GM12864 (cell line): Measurements from ENCODE around the gene ERI3.

Experiments used
- DNase-seq: peaks from one replicate; pipeline ENCODE4 v3.0.0-alpha.2; 2011; ENCODE audit warnings: low read depth
- H3K4me3 ChIP-seq: 2 replicates; pipeline ENCODE4 v1.5.1; 2011; ENCODE audit warnings: mild to moderate bottlenecking, low read depth, low read length, control low read depth
- TF ChIP-seq, protein P1 (sequence below): IDR thresholded peaks from 2 replicates; pipeline ENCODE4 v1.5.1; 2011; ENCODE audit warnings: low read depth, mild to moderate bottlenecking, moderate library complexity, low read length, control low read depth, inconsistent platforms; ENCODE audit errors: missing control alignments

The ERI3 gene

GRCh38 chr1:44296806-44297205 lies 58.3 kb downstream of the ERI3 start:
- DNase-seq: no peak
- no peak overlapping the region for H3K4me3 ChIP-seq
- TF ChIP-seq, protein P1, sequence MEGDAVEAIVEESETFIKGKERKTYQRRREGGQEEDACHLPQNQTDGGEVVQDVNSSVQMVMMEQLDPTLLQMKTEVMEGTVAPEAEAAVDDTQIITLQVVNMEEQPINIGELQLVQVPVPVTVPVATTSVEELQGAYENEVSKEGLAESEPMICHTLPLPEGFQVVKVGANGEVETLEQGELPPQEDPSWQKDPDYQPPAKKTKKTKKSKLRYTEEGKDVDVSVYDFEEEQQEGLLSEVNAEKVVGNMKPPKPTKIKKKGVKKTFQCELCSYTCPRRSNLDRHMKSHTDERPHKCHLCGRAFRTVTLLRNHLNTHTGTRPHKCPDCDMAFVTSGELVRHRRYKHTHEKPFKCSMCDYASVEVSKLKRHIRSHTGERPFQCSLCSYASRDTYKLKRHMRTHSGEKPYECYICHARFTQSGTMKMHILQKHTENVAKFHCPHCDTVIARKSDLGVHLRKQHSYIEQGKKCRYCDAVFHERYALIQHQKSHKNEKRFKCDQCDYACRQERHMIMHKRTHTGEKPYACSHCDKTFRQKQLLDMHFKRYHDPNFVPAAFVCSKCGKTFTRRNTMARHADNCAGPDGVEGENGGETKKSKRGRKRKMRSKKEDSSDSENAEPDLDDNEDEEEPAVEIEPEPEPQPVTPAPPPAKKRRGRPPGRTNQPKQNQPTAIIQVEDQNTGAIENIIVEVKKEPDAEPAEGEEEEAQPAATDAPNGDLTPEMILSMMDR: no peak

- H3K4me3 ChIP-seq: no peak overlapping the region
- TF ChIP-seq, protein P1: no peak
- DNase-seq: no peak
Measured at GRCh38 chr1:44296086-44296485, 59.0 kb downstream of the ERI3 start.

DNA sequence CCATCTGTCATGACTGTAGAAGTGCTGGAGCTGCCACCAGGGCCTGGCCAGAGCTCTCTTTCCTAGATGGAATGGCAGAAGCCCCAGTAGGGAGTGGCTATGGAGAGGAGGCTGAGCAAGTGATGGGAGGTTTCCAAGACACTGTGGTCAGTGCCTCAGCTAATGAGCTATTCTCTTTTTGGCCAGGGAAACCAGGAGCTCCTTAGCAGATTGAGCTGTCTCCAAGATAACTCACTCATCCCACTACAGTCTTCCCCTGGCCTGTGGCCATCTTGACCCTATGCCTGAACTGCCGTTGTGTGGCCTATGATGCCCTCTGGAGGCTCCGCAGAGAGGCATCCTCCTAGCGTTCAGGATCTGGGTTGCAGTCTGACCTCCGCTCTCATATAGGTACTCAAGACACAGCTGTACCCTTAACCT lies 60.5 kb downstream of the ERI3 start:
- no peak overlapping the region for H3K4me3 ChIP-seq
- TF ChIP-seq, protein P1: peak; percentile 25
- DNase-seq: no peak

DNA sequence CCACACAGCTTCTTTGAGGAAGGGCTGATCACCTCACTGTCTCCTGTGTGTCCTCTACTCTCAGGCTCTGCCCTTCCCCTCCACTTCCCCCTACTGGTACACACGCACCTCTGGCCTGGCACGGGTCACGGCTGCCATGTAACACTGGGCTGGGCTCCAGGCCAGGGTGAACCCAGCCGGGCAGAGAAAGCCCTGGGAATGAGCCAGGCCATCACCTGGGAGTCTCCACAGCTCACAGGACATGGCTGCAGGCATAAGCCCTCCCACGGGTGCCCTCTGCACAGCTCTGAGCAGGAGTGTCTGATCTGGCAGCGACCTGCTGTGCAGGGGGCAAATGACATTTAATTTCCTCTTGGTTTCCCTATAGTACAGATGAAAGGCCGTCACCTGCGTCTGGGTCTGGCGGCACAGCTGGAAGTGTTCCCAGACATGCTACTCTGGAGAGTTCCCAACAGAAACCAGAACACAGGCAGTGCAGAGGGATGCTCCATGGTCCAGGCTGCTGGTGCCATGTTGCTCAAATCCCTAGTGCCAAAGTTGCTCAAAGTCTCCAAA lies 61.2 kb downstream of the ERI3 start:
- TF ChIP-seq, protein P1: no peak
- H3K4me3 ChIP-seq: no peak overlapping the region
- DNase-seq: no peak

DNA sequence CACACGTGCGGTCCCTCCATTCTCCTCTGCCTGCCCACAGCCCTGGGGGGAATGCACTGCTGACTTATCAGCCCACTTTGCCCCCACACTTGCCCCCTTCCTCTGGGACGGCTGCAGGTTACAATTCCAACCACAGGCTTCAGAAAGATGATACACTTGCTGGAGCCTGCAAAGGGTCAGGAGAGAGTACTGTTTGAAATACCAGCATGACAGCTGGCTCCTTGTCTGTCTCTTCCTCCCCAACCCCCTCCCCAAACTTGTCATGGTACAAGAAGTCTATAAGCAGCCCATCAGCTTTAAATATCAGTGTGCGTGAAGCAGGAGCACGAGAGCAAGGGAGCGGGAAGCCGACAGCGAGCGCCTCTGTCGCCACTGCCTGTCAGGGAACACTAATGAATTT lies 62.4 kb downstream of the ERI3 start:
- TF ChIP-seq, protein P1: no peak
- H3K4me3 ChIP-seq: no peak overlapping the region
- DNase-seq: no peak

GRCh38 chr1:44290250-44291094 lies 64.6 kb downstream of the ERI3 start:
- DNase-seq: no peak
- no peak overlapping the region for H3K4me3 ChIP-seq
- TF ChIP-seq, protein P1: no peak

GRCh38 chr1:44289530-44289929 lies 65.5 kb downstream of the ERI3 start:
- TF ChIP-seq, protein P1: no peak
- H3K4me3 ChIP-seq: no peak overlapping the region
- no peak for DNase-seq
